ENCODE results near the gene BCAR1. TPM values are rescaled to one million over a fixed set of nuclear protein-coding genes. Genes with fewer than 3 reads are reported as not detected.

Gene BCAR1
- total and polyA plus RNA-seq, 2 experiments from 2014 or later: 37.9 to 140 TPM

- ATAC-seq (no peak), DNase-seq (ENCODE audit: low spot score) (no peak)
- Histone ChIP-seq H3K4me1 (ENCODE audit: insufficient read depth) (no peaks in the 10 kb centered on the region), H3K4me3 (no peak overlapping the region), H3F3A (replicated peaks; ENCODE audit: low read depth) (no peaks in the 10 kb centered on the region), H3K79me2 (replicated peaks; ENCODE audit: insufficient read depth) (no peaks in the 10 kb centered on the region), H3K36me3 (ENCODE audit: insufficient read depth) (peaks cover 3% of the 10 kb centered on the region; the same call in 1 of the 2 replicates), H3K4me2 (no peak overlapping the region), H4K20me1 (replicated peaks; ENCODE audit: insufficient read depth) (no peaks in the 10 kb centered on the region), H2AFZ (0 out of 2 replicates have a peak overlapping the region, but pooled peaks have one; percentile 6), H3K27me3 (ENCODE audit: insufficient read depth) (no peaks in the 10 kb centered on the region), H3K27ac (ENCODE audit: low read depth) (no peak overlapping the region), H3K9me2 (ENCODE audit: insufficient read depth) (no peaks in the 10 kb centered on the region)
- Mint-ChIP-seq H3K36me3 (ENCODE audit: low read depth) (no peaks in the 10 kb centered on the region), H3K4me1 (no peaks in the 10 kb centered on the region), H3K27ac (no peak overlapping the region), H3K9me3 (peaks cover 4% of the 10 kb centered on the region), H3K27me3 (ENCODE audit: insufficient read depth, low read depth, poor library complexity) (peaks cover 6% of the 10 kb centered on the region), H3K4me3 (no peak overlapping the region)
- TF ChIP-seq NANOG (IDR thresholded peaks at IDR 0.05; ENCODE audit: borderline replicate concordance) (no peak), REST (IDR thresholded peaks at IDR 0.05; ENCODE audit: unreplicated experiment) (no peak)
These were observed 69.8 kb downstream of the BCAR1 start for GRCh38 chr16:75181630-75182029.

DNA sequence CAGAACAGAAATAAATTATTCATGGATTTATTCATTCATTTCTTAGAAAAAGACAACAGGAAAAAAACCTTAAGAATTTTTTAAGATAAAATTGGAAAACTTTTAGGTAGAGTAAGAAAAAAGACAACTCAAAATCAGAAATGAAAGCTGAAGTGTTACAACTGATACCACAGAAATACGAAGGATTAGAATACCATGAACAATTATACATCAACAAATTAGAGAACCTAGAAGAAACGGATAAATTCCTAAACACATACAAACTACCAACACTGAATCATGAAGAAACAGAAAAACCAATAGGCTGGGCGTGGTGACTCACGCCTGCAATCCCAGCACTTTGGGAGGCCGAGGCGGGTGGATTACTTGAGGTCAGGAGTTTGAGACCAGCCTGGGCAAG, 72.2 kb downstream of the BCAR1 start:
- Histone ChIP-seq H3K79me2 (replicated peaks; ENCODE audit: insufficient read depth) (no peaks in the 10 kb centered on the region), H3K9me2 (ENCODE audit: insufficient read depth) (no peaks in the 10 kb centered on the region), H3K27ac (ENCODE audit: low read depth) (no peak overlapping the region), H3K27me3 (ENCODE audit: insufficient read depth) (no peaks in the 10 kb centered on the region), H3F3A (replicated peaks; ENCODE audit: low read depth) (no peaks in the 10 kb centered on the region), H3K4me1 (ENCODE audit: insufficient read depth) (no peaks in the 10 kb centered on the region), H3K4me3 (no peak overlapping the region), H4K20me1 (replicated peaks; ENCODE audit: insufficient read depth) (no peaks in the 10 kb centered on the region), H2AFZ (no peak overlapping the region), H3K4me2 (no peak overlapping the region), H3K36me3 (ENCODE audit: insufficient read depth) (peaks cover 5% of the 10 kb centered on the region; the same call in 1 of the 2 replicates)
- Mint-ChIP-seq H3K36me3 (ENCODE audit: low read depth) (peaks cover 11% of the 10 kb centered on the region), H3K4me3 (no peak overlapping the region), H3K4me1 (no peaks in the 10 kb centered on the region), H3K27ac (no peak overlapping the region), H3K9me3 (peaks cover 26% of the 10 kb centered on the region), H3K27me3 (ENCODE audit: insufficient read depth, low read depth, poor library complexity) (peaks cover 3% of the 10 kb centered on the region)
- TF ChIP-seq POLR2AphosphoS5 (IDR thresholded peaks at IDR 0.05; ENCODE audit: low read depth) (no peak), STAT1 (IDR thresholded peaks at IDR 0.05; ENCODE audit: unreplicated experiment) (no peak)
- ATAC-seq (no peak), DNase-seq (ENCODE audit: low spot score) (no peak)

Small RNA genes within 50 kb of the gene (small RNA-seq; reads per million reads assigned to genes)
- not detected for gene RNU6-758P (ENCODE audit: low replicate concordance)

Other genes starting within 250 kb of the BCAR1 start
- gene LDHD, start 134.8 kb downstream of the BCAR1 start, total RNA-seq (2014; rRNA removed; shearing (Covaris generic)): 7.7 and 10.6 TPM in 2 replicates
- gene LDHD, start 134.8 kb downstream of the BCAR1 start, polyA plus RNA-seq (2016; fragmentation: Nextera tagmentation; extraction: Ambion mirVana): 3.9 and 5.0 TPM in 2 replicates
- gene ZFP1, start 103.1 kb downstream of the BCAR1 start, total RNA-seq (2014; rRNA removed; shearing (Covaris generic)): 12.5 and 13.4 TPM in 2 replicates
- 4.1 and 4.8 TPM in 2 replicates for gene ZFP1, start 103.1 kb downstream of the BCAR1 start, polyA plus RNA-seq (2016; fragmentation: Nextera tagmentation; extraction: Ambion mirVana)
- gene CTRB2, start 44.5 kb downstream of the BCAR1 start, total RNA-seq (2014; rRNA removed; shearing (Covaris generic)): not detected in 2 replicates
- not detected in 2 replicates for gene CTRB2, start 44.5 kb downstream of the BCAR1 start, polyA plus RNA-seq (2016; fragmentation: Nextera tagmentation; extraction: Ambion mirVana)
- not detected in 2 replicates for gene CTRB1, start 32.6 kb downstream of the BCAR1 start, total RNA-seq (2014; rRNA removed; shearing (Covaris generic))
- not detected in 2 replicates for gene CTRB1, start 32.6 kb downstream of the BCAR1 start, polyA plus RNA-seq (2016; fragmentation: Nextera tagmentation; extraction: Ambion mirVana)
- gene CFDP1, start 181.9 kb upstream of the BCAR1 start, total RNA-seq (2014; rRNA removed; shearing (Covaris generic)): 89.9 and 90.3 TPM in 2 replicates
- 199 and 224 TPM in 2 replicates for gene CFDP1, start 181.9 kb upstream of the BCAR1 start, polyA plus RNA-seq (2016; fragmentation: Nextera tagmentation; extraction: Ambion mirVana)
- gene TMEM170A, start 213.1 kb upstream of the BCAR1 start, total RNA-seq (2014; rRNA removed; shearing (Covaris generic)): 68.5 and 72.0 TPM in 2 replicates
- gene TMEM170A, start 213.1 kb upstream of the BCAR1 start, polyA plus RNA-seq (2016; fragmentation: Nextera tagmentation; extraction: Ambion mirVana): 28.5 and 31.0 TPM in 2 replicates
- 13.2 and 22.2 TPM in 2 replicates for gene CHST6, start 243.8 kb upstream of the BCAR1 start, total RNA-seq (2014; rRNA removed; shearing (Covaris generic))
- gene CHST6, start 243.8 kb upstream of the BCAR1 start, polyA plus RNA-seq (2016; fragmentation: Nextera tagmentation; extraction: Ambion mirVana): 2.7 and 3.3 TPM in 2 replicates